Chondrocyte (in vitro differentiated cells): ENCODE measurements around the gene FILIP1L. TPM values are rescaled to one million over a fixed set of nuclear protein-coding genes. Genes with fewer than 3 reads are reported as not detected.

Experiments used
- DNase-seq: peaks from one replicate; pipeline ENCODE4 v3.0.0; 2021; ENCODE audit warnings: mixed read lengths, low spot score
- H3K27ac Mint-ChIP-seq: one replicate; pipeline ENCODE4 v1.8.0; 2021; ENCODE audit warnings: mild to moderate bottlenecking, moderate library complexity, mixed read lengths; ENCODE audit not compliant: unreplicated experiment
- H3K27me3 Mint-ChIP-seq: 2 replicates; pipeline ENCODE4 v1.8.0; 2021; ENCODE audit warnings: low read depth, mixed read lengths
- H3K36me3 Mint-ChIP-seq: 2 replicates; pipeline ENCODE4 v1.8.0; 2021; ENCODE audit warnings: low read depth, mixed read lengths
- H3K4me1 Mint-ChIP-seq: 2 replicates; pipeline ENCODE4 v1.8.0; 2021; ENCODE audit warnings: low read depth, mild to moderate bottlenecking, mixed read lengths
- H3K4me3 Mint-ChIP-seq: one replicate; pipeline ENCODE4 v1.8.0; 2021; ENCODE audit warnings: mild to moderate bottlenecking, moderate library complexity, mixed read lengths; ENCODE audit not compliant: unreplicated experiment
- H3K9me3 Mint-ChIP-seq: 2 replicates; pipeline ENCODE4 v1.8.0; 2021; ENCODE audit warnings: low read depth, mixed read lengths
- total RNA-seq: library from RNA; stranded (reverse); gene quantifications from 3 replicates; pipeline ENCODE4 v1.2.1, GENCODE V29; 2021
- TF ChIP-seq, protein P1 (sequence below): fragments of 200-600 bp; sonication (generic); IDR thresholded peaks from 2 replicates; pipeline ENCODE4 v1.5.0; 2021; ENCODE audit warnings: antibody characterized with exemption, mild to moderate bottlenecking, moderate library complexity

FILIP1L gene
- total RNA-seq, 1 donor from 2014 or later, result 122 TPM

DNA sequence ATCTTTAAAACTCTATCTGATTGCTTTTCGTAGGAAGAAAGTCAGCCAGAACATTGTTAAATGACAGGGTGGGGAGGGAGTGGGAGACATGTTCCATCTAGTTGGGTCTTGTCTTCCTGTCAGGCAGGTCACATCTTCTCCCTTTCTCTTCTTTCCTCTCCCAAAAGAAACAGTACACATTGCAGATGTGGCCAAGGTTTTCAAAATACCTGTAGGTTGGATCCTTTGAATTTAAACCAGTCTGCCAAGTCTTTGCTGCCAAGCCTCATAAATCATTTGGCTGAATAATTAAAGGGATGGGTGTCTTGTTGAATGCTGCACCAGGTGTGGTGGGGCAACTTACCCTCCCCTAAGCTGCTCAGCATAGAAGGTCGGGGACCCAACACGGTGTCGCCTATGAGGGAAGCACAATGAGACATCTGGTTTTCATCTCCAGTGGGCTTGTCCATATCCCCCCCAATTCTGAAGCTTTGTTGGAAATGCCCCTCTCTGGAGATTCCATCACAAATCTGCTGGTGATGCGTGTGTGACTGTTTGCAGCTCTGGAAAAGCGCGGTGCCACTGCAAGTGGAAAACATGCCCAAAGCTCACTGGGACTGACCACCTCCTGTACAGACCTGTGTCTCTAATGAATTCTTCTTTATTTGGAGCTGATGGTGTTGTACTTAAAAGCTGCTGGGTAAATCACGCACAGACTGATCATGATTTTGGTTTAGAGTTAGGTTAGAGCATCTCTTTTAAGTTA lies 112.6 kb downstream of the FILIP1L start:
- TF ChIP-seq, protein P1, sequence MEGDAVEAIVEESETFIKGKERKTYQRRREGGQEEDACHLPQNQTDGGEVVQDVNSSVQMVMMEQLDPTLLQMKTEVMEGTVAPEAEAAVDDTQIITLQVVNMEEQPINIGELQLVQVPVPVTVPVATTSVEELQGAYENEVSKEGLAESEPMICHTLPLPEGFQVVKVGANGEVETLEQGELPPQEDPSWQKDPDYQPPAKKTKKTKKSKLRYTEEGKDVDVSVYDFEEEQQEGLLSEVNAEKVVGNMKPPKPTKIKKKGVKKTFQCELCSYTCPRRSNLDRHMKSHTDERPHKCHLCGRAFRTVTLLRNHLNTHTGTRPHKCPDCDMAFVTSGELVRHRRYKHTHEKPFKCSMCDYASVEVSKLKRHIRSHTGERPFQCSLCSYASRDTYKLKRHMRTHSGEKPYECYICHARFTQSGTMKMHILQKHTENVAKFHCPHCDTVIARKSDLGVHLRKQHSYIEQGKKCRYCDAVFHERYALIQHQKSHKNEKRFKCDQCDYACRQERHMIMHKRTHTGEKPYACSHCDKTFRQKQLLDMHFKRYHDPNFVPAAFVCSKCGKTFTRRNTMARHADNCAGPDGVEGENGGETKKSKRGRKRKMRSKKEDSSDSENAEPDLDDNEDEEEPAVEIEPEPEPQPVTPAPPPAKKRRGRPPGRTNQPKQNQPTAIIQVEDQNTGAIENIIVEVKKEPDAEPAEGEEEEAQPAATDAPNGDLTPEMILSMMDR, result no peak
- Mint-ChIP-seq H3K36me3 (no peaks in the 10 kb centered on the region), H3K9me3 (no peaks in the 10 kb centered on the region), H3K4me3 (no peak overlapping the region), H3K27ac (no peak overlapping the region), H3K27me3 (no peaks in the 10 kb centered on the region), H3K4me1 (peaks cover 34% of the 10 kb centered on the region)
- no peak for DNase-seq

DNA sequence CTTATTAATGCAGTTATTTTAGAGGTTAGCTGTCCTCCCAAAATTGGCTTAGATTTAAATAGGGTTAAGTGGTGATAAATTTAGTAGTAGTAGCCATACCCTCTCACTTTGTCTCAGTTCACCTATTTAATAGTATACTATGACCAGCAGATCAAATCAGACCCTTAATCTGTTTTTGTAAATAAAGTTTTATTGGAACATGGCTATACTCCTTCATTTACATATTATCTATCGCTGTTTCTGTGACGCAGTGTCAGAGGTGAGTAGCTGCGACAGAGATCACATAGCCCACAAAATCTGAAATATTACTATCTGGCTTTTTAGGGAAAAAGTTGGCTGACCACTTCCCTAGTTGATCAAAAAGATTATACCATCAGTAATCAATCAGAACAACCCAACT lies 113.2 kb downstream of the FILIP1L start:
- Mint-ChIP-seq H3K27me3 (no peaks in the 10 kb centered on the region), H3K27ac (no peak overlapping the region), H3K4me1 (peaks cover 28% of the 10 kb centered on the region), H3K4me3 (no peak overlapping the region), H3K36me3 (peaks cover 4% of the 10 kb centered on the region), H3K9me3 (peaks cover 4% of the 10 kb centered on the region)
- TF ChIP-seq, protein P1, result no peak
- DNase-seq, result no peak

DNA sequence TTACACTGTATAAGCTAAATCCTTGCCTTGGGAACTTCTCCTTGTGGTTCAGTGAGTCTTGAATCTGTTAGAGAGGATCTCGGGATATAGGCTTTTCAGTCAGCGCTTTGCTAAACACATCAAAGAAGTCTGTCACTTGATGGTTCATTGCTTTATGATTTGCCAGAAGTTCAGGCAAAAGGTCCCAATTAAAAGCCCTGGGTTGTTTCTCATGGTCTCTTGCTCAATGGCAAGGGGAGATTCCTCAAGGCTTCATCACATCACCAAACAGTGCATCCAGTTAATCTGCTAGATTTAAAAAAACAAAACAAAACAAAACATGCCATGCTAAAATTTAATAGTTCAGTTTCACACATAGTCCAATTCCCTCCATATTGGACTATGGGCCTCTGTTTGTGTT lies 114.8 kb downstream of the FILIP1L start:
- peaks cover 6% of the 10 kb centered on the region for H3K9me3 Mint-ChIP-seq
- peaks cover 18% of the 10 kb centered on the region for H3K4me1 Mint-ChIP-seq
- no peak for DNase-seq
- H3K36me3 Mint-ChIP-seq, result peaks cover 6% of the 10 kb centered on the region
- H3K27me3 Mint-ChIP-seq, result no peaks in the 10 kb centered on the region
- H3K4me3 Mint-ChIP-seq, result no peak overlapping the region
- TF ChIP-seq, protein P1, result no peak
- H3K27ac Mint-ChIP-seq, result no peak overlapping the region

DNA sequence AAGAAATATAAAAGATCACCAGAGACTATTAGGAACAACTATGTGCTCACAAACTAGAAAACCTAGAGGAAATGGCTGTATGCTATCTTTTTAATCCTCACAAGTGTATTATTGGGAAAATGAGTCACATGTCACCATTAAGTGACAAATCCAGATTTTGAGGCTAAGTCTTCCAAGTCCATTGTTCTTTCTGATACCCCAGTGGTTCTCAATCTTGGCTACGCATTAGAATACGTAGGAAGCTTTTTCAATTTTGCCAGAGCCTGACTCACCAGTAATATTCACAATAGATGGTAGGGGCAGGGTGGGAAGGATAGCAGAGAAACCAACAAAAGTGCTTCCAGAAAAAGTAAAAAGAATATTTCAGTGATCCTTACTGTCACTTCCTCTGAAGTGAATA lies 117.0 kb downstream of the FILIP1L start:
- peaks cover 4% of the 10 kb centered on the region for H3K4me1 Mint-ChIP-seq
- no peak for DNase-seq
- TF ChIP-seq, protein P1, result no peak
- peaks cover 6% of the 10 kb centered on the region for H3K36me3 Mint-ChIP-seq
- no peak overlapping the region for H3K4me3 Mint-ChIP-seq
- H3K27me3 Mint-ChIP-seq, result no peaks in the 10 kb centered on the region
- H3K9me3 Mint-ChIP-seq, result peaks cover 19% of the 10 kb centered on the region
- no peak overlapping the region for H3K27ac Mint-ChIP-seq

DNA sequence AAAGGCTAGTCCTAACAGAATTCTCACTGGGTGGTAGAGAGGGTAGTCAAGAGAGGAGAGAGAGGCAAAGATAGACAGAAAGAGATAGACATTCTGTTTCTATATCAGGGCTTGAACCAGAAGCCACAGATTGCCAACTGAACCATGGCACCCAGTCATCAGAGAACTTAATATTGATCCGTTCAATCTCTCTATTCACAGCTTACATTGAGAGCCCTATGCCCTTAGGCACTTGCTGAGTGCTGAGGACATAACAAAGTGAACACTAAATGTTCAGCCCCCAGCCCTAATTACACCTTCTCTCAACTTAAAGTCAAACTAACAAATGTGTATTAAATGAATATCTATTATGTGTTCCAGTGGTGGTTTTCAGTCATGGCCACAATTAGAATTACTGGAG lies 124.1 kb downstream of the FILIP1L start:
- TF ChIP-seq, protein P1, result no peak
- peaks cover 13% of the 10 kb centered on the region for H3K9me3 Mint-ChIP-seq

More for the DNA sequence above, 124.1 kb downstream of the FILIP1L start:
- Mint-ChIP-seq H3K27ac (no peak overlapping the region), H3K36me3 (no peaks in the 10 kb centered on the region), H3K27me3 (no peaks in the 10 kb centered on the region), H3K4me3 (no peak overlapping the region), H3K4me1 (no peaks in the 10 kb centered on the region)
- DNase-seq, result no peak
